ENCODE measurements around the gene OLIG1.

OLIG1 gene

DNA sequence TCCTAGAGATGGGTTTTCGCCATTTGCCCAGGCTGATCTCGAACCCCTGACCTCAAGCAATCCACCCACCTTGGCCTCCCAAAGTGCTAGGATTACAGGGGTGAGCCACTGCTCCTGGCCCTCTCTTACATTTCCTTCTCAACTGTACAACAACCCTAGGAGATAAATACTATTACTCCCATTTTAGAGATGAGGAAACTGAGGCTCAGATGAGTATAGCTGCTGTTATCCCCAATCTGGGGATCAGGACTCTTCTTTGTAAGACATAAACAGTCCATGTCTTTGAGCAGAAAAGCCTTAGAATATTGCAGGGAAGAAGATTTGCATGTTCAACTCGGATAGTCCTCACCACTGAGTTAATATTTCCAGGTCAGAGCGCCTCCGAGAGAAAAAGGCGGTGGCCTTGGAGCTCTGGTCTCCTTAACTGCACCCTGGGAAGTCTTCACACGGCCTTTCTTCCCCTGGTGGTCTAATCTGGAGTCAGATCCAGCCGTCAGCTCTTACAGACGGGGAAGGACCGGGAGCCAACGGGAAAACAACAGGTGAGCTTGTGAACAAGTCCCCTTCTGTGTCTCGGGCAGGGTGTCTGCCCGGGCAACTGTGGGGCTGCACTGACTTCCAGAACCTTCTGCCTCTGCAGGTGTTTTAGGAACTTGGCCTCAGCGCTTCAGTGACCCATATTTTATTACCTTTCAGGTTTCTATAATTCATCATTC, 5.9 kb upstream of the OLIG1 start:
- DNase-seq, result no peak

DNA sequence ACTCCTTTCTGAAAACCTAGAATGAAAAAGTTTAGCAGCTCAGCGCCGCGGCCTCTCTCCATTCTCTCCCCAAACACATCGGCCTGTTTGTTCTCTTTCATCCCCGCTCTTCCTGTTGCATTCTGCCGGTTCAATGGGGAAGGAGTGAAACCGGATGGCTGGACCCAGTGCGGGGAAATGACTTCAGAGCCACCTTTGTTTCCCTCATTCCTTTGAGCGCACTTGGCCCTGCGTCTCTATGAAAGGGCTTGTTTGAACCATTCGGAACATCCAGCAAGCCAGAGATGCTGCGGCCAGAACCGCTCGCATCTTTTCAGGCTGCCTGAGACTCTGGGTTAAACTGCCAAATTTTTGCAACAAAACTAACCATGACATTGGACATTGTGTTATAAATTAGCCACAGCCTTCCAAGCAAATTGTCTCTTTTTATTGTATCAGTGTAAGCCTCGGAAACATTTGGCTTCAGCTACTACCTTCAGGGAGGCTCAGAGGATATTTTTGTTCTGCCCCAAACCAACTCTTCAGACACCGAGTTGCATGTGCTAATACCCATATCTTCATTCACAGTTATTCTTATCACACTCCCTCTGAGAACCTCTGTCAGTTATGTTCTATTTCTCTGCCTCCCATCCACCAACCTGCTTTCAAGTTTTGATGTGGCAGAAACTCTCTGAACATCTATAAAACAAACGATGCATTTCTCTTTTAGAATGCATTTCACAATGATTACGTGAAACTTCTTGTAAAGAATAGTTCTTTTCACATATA, 5.1 kb upstream of the OLIG1 start:
- DNase-seq, result no peak

DNA sequence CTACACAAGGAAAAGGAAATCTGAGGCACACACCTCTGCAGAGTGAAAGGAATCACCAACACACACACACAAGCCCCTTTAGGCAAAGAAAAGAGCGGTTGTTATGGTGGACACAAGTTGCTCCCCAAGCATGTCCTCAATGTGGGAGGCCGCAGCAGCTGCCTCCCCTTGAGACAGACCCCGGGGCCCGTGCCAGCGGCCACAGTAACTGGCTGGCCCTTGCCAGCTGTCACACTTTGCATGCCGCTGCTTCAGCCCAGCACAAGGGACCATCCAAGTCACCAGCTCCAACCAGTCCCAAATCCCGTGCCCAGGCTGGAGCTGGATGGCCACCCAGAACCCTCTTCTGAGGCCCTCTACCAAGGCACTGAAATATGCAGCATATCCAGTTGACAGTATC, 2.9 kb upstream of the OLIG1 start:
- DNase-seq, result no peak

DNA sequence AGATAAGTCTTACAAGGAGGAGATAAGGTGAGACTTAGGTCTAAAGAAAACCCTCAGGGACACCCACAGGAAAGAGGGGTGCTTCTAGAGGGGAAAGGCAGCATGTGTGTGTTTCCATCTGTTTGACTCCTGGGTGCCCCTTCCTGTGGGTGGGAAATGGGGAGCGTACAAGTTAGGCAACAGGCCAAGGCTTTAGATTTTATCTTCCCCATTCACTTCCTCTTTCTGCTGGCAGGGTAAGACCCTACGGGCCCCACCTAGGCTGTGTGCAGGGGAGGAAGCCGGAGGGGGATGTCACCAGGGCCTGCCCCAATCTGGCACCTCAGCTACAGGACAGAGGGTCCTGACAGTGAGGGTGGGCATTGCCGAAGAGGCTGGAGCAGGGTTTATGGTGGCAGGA, 2.5 kb upstream of the OLIG1 start:
- no peak for DNase-seq

DNA sequence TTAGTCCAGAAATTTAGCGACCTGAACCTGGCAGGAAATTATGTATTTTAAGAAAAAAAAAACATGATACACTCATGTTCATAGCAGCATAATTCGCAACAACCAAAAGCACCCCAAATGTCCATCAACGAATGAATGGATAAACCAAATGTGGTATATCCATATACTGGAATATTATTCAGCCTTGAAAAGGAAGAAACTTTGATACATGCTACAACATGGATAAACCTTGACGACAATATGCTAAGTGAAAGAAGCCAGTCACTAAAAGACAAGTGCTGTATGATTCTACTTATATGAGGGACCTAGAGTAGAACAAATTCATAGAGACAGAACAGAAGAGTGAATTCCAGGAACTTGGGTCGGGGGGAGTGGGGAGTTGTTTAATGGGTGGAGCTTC, 698 bp upstream of the OLIG1 start:
- DNase-seq, result no peak

DNA sequence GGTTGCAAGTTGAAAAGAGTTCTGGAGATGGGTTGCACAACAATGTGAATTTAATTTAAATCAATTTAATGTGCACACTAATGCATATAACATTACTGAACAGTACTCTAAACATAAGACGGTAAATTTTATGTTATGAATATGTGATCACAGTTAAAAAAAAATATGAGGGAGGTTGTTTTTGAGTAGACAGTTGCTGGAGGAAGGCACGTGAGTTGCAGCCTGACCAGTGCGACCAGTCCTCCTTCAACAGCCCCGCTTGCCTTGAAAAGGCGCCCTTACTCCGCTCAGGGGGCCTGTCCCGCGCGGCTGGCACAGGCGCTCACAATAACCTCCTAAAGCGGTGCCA, 322 bp upstream of the OLIG1 start:
- no peak for DNase-seq

DNA sequence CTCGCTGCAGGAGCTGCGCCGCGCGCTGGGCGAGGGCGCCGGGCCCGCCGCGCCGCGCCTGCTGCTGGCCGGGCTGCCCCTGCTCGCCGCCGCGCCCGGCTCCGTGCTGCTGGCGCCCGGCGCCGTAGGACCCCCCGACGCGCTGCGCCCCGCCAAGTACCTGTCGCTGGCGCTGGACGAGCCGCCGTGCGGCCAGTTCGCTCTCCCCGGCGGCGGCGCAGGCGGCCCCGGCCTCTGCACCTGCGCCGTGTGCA, 730 bp downstream of the OLIG1 start:
- DNase-seq, result no peak

DNA sequence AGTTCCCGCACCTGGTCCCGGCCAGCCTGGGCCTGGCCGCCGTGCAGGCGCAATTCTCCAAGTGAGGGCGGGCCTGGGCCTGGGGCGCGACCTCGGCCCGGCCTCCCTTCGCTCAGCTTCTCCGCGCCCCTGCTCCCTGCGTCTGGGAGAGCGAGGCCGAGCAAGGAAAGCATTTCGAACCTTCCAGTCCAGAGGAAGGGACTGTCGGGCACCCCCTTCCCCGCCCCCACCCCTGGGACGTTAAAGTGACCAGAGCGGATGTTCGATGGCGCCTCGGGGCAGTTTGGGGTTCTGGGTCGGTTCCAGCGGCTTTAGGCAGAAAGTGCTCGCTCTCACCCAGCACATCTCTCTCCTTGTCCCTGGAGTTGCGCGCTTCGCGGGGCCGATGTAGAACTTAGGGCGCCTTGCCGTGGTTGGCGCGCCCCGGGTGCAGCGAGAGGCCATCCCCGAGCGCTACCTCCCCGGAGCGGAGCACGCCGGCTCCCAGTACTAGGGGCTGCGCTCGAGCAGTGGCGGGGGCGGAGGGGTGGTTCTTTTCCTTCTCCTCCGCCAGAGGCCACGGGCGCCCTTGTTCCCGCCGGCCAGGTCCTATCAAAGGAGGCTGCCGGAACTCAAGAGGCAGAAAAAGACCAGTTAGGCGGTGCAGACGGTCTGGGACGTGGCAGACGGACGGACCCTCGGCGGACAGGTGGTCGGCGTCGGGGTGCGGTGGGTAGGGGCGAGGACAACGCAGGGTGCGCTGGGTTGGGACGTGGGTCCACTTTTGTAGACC, 1.2 kb downstream of the OLIG1 start:
- DNase-seq, result no peak

DNA sequence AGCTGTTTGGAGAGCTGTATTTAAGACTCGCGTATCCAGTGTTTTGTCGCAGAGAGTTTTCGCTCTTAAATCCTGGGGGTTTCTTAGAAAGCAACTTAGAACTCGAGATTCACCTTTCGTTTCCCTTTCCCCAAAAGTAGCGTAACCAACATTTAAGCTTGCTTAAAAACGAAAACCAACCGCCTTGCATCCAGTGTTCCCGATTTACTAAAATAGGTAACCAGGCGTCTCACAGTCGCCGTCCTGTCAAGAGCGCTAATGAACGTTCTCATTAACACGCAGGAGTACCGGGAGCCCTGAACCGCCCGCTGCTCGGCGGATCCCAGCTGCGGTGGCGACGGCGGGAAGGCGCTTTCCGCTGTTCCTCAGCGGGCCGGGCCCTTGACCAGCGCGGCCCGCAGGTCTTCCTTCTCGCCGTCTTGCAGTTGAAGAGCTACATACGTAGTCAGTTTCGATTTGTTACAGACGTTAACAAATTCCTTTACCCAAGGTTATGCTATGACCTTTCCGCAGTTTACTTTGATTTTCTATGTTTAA, 1.9 kb downstream of the OLIG1 start:
- no peak for DNase-seq

DNA sequence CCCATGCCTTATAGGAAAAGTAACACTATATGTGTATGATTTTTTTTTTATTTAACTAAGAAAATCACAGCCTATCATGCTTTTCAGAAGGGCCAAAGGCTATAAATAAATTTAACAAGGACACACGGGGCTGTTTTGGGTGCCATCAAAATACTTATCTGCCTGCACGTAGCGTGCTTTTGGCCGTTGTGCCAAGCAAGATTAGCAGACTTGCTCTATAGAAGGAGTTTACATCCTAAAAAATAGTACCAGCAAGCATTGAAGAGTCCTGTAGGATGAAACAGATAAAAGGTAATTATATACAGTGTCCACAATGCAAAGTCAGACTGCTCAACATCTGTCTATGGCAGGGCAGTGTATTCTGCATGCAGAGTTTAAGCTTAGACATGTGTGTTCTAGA, 3.7 kb downstream of the OLIG1 start:
- no peak for DNase-seq

DNA sequence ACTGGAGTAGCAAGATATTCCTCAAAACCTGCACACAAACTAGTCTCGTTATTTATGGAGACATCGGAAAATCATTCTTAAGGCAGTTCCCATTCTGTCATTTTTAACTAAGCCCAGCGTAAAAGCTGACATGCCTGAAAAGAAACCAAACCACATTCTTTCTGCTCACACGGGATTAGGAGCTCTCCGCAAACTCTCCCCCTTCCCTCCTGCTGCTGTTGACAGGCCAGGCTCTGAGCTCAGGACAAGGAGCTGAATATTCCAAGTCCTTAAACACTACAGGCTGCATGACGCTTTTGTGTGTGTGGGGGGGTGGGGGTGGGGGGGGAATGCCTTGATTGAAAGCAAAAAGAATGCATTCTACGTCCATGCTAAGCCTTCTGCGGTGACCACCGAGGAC, 5.2 kb downstream of the OLIG1 start:
- no peak for DNase-seq

DNA sequence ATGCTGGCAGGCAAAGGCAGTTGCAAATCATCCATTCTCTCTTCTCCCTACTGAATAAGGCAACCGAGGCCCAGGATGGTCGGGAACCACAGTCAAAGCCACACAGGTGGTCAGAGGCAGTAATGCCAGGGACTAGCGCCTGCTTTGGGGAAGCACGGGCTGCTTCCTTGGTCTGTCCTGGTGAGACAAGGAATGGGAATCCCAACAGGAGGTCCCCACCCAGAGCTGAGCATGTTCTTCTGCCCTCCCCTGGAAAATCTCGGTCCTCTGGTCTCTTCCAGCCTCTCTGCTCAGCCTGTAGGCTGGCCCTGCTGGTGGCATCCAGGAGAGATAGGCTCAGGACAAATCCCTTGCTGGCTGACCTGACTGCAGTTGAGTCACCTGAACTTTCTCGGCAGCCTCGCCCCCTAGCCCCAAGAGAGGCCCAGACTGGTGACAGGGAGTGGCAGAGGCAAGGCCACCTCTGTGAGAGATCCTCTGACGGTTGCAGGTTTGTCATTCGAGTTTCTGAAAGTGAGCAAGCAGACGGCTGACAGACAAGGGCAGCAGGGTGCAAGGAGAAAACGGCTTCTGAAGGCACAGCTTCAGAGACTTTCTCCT, 5.8 kb downstream of the OLIG1 start:
- no peak for DNase-seq

DNA sequence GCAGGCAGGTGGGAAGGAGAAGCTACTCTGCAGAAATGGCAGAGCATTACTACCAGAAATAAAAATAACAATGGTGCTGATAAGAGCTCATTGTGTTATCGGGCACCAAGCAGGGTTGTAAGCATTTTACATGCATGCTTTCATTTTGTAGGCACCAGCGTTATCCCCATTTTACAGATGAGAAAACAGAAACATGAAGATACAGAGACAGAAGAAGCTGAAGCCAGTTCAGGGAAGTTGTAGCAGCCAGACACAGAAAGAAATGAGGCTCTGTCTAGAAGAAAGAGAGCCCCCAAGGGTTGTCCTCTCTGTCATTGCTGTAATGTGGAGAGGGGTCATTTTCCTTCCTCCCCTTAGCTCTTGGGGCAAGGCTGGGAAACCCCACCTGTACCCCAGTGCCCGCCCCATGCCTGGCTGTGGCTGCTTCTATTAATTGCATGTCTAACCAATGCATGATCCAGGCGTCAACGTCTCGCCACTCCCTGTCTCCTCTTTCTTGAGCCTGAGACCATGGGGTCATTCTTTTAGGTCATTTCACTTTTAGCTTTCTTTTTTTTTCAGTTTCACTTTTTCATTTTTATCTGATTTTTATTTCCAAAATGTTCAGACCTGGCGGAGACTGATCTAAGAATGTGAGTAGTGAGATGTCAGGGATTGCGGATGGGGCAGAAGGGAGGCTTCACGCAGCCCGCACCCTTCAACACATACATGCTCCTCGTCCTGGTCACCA, 6.8 kb downstream of the OLIG1 start:
- DNase-seq, result no peak

DNA sequence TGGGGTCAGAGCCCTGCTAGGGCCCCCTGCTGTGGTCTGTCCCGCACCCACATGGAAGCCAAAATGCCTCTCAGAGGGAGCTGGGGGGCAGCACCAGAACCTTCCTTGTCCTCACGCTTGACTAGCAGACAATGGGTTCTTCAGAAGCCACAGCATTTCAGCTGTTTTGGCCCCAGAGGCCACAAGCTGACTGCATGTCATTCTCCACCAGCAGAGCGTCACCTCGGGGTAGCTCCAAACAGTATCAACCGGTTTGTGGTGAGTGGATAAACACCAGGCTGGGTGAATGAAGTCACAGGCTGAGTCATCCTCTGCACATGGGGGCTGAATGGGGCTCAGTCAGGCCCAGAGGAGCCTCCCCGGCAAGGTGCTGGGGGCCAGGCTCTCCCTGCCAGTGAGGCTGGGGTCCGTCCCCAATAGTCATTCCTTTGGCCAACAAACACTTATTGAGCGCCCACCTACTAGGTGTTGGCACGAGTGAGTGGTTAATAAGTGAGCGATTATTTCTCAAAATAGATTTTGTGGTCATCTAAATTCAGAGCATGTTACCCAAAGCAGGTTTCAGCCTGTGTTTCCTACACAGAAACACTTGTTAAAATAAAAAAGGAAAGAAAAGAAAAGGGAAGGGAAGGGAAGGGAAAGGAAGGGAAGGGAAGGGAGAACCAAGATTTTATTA, 9.1 kb downstream of the OLIG1 start:
- DNase-seq, result peak; percentile 10

DNA sequence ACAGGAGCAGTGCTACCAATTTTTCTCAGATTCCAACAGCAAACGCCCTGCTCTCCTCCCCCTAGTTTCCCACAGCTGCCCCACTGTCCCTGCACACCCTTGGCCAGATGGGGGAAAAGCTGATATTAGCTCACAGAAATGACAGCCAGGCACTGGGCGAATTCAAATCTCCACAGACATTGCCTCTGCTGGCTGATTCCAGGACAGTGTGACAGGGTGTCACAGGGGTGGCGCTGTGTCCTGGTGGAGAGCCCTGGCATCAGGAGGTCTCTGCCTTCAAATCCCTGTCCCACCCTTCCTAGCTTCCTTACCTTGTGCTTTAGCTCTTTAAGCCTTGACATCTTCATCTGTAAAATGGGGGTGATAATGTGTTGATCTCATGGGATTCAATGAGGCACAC, 10.4 kb downstream of the OLIG1 start:
- no peak for DNase-seq

DNA sequence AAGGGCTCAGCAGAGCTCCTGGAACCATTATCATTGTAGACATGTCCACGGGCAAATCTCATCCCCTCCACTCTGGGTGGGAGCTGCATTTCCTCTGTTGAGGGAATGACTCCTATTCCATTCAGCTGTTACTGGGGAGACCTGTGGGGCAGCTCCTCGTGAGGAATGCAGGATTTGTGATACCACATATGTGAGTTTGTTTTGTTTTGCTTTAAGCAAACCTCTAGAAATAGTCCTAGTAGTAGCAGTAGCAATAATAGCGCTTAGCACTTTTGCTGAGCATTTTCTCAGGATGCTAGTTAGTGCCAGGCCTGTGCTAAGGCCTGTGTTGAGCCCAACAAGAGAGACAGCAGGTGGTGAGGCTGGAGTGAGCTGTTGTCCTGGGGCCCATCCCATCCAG, 10.8 kb downstream of the OLIG1 start:
- DNase-seq, result no peak

DNA sequence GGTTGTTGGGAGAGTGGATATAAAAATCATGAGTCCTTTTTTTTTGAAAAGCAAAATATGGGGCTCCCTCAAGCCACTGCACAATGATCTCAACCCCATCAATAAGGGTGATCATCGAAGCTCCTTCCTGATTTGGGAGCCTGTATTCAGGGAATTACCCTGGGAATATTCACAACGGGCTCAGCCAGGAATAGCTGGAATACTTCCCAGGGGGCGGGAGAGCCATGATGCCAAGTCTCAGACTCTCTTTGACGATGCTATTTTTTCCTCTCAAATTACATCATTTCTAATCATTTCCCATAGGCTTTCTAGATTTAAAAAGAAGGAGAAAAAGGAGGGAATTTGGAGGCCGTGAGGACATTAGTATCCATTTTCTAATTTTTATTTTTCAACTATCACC, 18.4 kb downstream of the OLIG1 start:
- DNase-seq, result no peak

DNA sequence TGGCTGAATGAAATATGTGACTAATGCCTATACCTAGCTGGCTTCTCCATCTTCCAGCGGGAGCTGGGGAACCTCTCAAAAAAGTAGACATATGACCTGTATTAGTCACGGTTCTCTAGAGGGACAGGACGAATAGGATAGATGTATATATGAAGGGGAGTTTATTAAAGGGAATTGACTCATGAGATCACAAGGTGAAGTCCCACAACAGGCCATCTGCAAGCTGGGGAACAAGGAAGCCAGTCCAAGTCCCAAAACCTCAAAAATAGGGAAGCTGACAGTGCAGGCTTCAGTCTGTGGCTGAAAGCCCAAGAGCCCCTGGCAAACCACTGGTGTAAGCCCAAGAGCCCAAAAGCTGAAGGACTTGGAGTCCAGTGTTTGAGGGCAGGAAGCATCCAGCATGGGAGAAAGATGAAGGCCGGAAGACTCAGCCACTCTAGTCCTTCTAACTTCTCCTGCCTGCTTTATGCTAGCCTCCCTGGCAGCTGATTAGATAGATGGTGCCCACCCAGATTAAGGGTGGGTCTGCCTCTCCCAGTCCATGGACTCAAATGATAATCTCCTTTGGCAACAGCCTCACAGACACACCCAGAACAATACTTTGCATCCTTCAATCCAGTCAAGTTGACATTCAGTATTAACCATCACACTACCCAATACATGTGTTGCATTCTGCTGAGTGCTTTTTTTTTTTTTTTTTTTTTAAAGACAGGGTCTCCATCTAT, 19.6 kb downstream of the OLIG1 start:
- DNase-seq, result no peak

DNA sequence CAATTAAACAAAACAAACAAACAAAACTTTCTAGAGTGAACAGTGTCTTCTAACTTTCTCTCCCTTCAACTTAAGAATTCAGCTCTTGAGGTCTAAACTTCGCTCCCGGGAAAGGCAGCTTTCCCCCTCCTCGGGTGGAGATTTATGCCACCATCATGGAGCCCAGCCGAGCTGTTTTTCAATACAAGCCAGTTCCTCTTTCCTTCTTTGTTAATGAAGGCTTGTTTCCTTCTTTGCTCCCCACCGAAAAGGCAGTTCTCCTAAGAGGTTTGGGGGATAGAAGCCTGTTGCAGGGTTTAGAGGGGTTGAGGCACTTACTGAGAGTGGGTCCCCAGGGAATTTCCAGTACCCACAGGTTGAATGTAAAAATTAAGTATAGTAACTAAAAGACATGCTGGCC, 26.5 kb downstream of the OLIG1 start:
- no peak for DNase-seq

DNA sequence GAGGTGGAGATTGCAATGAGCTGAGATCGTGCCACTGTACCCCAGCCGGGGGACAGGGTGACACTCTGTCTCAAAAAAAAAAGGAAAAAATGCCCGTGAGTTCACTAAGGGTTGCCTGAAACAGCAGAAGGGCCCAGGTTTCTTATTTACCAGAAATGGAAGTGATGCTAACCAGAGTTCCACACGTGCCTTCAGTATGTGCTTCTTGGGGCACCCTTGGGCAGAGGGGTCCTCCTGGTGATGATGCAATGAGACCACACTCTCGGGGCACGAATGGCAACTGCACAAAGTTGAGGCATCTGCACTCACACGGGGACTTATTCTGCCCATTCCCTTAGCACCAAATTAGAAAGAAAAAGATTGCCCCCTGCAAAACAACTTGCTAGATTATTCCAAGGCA, 29.2 kb downstream of the OLIG1 start:
- DNase-seq, result no peak

DNA sequence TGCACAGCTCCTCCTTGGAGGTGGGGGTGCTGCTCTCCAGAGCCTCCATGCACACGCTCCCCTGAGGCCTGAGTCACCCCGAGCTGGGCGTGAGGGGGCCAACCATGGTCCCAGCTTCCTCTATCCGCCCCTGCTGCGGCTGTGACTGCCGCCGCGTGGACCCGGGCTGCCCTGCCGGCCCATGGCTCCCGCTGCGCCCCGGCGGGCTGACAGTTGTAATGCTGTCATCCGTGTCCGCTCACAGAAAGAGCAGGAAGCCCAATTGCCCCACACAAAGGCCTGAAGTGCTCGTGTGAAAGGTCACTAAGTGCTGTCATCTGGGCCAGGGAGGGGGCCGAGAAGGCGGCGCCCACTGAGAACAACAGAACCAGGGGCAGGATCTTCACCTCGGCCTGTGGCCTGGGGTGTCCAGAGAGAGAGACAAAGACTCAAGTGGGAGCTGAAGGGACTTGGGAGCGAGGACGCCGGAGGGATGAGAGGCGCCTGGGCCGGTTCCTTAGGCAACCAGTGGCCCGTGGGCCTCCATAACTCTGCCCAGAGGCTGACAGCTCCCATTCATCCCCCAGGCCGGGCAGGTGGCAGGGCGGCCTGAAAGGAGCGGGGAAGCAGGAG, 31.5 kb downstream of the OLIG1 start:
- no peak for DNase-seq

All from activated naive CD4-positive, alpha-beta T cell treated with Interleukin-2 at 50 U/mL for 16 hours (primary cell).